ENCODE data around the gene TNFRSF18.

TNFRSF18 gene

GRCh38 chr1:1161078-1161682 lies 45.2 kb downstream of the TNFRSF18 start:
- no peak for DNase-seq

- no peak for DNase-seq
Observed at GRCh38 chr1:1160281-1160930, 46.0 kb downstream of the TNFRSF18 start.

GRCh38 chr1:1157914-1158710 lies 48.3 kb downstream of the TNFRSF18 start:
- no peak for DNase-seq

- no peak for DNase-seq
Observed at GRCh38 chr1:1157426-1157913, 48.9 kb downstream of the TNFRSF18 start.

- no peak for DNase-seq
Observed at GRCh38 chr1:1157033-1157365, 49.4 kb downstream of the TNFRSF18 start.

GRCh38 chr1:1156140-1157032 lies 50.0 kb downstream of the TNFRSF18 start:
- DNase-seq, result no peak

- no peak for DNase-seq
Observed at GRCh38 chr1:1155258-1155657, 51.1 kb downstream of the TNFRSF18 start.

- DNase-seq, result no peak
Observed at GRCh38 chr1:1153874-1154273, 52.5 kb downstream of the TNFRSF18 start.
